OCI-M1 (cell line): ENCODE measurements around the gene DOCK11.
"Not testable (repeated sequence)": the region's sequence is repeated elsewhere in the genome, so short reads cannot be mapped to it uniquely, and the experiment has no call there.

Source experiments
- DNase-seq: peaks from one replicate; lab custom pipeline; 2025; lab: John Stamatoyannopoulos, UW

DOCK11 gene

DNA sequence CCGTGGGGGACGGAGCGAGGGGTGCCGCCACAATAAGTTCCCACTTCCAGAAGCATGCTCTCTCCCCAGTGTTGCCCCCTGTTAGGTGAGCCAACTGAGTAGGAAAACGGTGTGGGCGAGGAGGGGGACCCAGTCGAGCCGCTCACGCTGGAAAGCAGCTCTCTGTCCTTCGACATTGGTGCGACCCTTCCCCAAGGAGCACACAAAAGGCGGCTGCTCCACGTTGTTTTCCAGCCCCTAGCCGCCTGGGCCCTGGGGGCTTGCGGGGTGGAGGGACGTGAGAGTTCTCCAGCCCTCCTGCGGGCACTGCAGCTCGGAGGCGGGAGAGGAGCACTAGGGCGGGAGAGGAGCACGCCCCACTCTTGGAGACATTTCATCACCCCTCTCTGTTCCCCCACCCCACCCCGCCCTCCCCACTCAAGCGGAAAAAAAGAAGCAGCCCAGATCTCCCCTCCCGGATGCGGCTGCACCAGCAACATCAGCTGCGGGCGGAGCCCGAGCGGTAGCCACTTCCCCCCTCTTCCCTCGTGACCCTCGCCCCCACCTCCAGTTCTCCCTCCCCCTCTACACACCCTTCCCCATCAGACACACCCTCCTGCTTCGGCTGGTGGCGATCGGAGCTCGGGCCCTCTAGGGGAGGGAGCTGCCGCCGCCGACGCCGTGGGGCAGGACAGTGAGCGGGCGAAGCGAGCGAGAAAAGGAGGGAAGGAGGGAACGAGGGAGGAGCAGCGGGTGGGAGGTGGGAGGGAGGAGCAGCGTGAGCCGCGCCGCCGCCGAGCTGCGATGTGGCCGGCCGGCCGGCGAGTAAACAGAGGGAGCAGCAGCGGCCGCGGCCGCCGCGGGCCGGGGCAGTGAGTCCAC lies at the start of gene DOCK11:
DOCK11 (plus strand) TSS at position 755 of the 861 bp plus-strand sequence. CDS start 157 bp downstream, outside the sequence.
- peak; percentile 92 for DNase-seq

DNA sequence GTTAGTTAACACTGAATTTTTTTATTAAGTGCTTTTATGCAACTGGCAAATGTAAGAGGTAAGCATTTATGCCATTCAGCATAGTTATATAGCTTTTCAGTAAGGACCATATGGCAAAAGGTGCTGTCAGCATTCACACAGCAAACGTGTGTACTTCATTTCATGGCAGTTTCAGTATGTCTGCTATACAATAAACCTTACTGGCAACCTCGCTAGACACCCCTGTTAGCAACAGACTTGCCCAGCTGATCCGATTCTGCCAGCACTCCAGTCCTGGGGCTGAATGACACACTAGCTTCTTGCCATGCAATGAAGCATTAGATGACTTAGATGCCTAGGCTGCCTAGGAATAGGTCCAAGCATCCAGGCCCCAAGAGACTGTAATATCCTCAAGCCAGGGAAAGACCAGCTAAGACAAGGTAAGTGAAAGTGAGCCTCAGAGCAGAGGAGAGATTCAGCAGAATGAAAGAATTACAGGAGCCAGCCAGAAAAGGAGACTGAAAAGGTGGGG lies 47.3 kb upstream of the DOCK11 start:
- DNase-seq, result no peak

DNA sequence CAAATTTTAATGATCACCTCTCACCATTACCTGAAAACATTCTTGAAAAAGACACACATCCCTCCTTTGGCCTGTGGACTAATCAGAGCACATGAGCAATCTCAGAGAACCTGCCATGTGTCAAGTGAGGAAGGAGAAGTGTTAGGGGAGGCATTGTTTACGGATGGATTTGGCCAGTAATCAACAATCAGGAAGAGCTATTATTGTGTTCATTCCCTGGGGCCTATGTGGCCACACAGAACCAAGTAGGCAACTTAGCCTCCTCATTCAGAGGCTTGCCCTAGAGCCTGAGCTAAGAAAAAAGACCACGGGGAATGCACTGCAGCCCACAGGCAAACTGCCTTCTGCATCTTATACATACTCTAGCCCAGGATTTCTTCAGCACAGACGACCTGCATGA lies 40.6 kb upstream of the DOCK11 start:
- DNase-seq, result no peak

DNA sequence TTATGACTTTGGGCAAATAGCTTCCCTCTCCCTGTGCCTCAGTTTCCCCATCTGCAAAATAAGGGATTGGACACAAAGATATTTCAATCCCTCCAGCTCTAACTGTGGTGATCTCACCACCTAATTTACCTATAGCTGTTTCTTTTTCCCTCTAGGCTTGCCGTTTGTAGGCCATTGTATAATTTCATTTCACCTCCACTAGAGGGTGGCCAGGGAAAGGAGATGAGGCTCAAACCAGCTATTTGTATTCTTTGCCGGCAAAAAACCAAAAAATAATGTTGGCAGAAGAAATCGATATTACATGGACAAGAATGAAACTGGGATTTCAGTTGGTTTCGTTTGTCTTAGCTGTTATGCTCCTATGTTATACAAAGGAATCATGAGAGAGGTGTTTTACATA lies 36.1 kb upstream of the DOCK11 start:
- peak; percentile 65 for DNase-seq

DNA sequence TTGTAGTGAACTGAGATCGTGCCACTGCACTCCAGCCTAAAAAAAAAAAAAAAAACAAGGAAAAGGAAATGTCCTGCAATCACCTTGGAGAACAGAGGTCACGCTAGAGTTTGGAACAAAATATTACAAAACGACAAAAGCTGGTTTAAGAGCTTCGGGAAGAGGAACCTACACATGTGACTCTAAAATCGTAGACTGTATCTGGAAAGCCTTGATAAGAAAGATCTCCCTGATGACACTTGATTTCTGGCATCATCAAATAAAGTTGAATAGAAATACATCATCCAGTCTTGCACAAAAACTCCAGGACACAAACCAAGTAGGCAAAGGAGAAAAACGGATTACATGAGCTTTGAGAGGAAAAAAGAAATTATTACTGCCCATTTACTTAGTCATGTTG lies 31.1 kb upstream of the DOCK11 start:
- DNase-seq, result peak; percentile 36

DNA sequence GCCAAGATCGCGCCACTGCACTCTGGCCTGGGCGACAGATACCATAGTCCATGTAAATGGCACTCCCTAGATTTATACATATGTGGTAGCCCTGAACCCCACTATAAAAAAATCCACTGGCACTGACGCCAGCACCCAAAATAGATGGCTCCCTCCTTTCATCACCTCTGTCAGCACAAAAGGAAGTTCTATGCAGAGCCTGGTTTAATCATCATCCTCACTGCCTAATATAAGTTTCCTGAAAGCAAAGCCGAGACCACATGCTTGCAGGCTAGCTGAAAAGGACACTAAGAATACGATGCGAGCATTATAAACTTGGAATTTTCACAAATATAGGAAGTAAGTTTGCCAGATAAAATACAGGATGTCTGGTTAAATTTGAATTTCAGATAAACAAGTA lies 27.5 kb upstream of the DOCK11 start:
- no peak for DNase-seq

DNA sequence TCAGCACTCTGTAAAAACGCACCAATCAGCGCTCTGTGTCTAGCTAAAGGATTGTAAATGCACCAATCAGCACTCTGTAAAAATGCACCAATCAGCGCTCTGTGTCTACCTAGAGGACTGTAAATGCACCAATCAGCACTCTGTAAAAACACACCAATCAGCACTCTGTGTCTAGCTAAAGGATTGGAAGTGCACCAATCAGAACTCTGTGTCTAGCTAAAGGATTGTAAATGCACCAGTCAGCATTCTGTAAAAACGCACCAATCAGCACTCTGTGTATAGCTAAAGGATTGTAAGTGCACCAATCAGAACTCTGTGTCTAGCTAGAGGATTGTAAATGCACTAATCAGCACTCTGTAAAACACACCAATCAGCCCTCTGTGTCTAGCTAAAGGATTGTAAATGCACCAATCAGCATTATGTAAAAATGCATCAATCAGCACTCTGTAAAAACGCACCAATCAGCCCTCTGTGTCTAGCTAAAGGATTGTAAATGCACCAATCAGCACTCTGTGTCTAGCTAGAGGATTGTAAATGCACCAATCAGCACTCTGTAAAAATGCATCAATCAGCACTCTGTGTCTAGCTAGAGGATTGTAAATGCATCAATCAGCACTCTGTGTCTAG lies 24.8 kb upstream of the DOCK11 start:
- DNase-seq, result not testable (repeated sequence)

DNA sequence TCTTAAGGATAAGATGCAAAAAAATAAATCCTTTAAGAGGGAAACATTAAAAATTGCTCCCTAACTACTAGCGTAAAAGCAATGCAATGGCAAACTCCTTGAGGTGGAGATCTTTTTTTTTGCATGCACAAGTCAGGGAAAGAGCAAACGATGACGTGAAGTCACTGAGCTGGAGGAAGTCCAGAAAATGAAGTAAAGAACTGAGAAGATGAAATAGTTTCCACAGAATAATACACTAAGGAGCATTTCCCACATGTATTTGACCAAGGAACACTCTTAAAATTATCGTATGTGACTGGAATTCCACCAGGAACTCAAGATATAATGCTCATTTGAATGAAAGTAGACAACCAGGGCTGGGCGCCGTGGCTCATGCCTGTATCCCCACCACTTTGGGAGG lies 21.0 kb upstream of the DOCK11 start:
- no peak for DNase-seq

DNA sequence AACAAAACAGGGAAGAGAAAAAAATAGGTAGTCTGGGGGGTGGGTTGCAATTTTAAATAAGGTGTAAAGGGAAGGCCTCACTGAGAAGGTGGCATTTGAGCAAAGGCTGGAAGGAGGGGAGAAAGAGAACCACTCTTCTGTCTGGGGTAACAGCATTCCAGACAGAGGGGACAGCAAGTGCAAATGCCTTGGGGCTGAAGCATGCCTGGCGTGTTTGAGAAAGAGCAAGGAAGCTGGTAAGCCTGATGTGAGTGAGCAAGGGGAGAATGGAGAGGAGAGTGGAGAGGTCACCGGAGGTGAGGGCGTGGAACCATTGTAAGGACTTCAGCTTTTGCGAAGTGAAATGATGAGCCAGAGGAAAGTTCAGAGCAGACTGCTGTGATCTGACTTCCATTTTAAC lies 19.7 kb upstream of the DOCK11 start:
- DNase-seq, result no peak

DNA sequence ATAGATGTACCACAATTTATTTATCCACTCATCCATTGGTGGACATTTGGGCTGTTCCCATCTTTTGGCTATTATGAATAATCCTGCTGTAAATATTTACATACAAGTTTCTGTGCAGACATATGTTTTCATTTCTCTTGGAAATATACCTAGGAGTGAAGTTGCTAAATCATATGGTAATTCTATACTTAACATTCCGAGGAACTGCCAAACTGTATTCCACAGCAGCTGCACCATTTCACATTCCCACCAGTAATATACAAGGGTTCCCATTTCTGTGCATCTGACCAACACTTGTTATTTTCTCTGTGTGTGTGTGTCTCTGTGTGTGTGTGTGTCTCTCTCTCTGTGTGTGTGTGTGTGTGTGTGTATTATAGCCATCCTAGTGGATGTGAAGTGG lies 15.4 kb upstream of the DOCK11 start:
- no peak for DNase-seq

DNA sequence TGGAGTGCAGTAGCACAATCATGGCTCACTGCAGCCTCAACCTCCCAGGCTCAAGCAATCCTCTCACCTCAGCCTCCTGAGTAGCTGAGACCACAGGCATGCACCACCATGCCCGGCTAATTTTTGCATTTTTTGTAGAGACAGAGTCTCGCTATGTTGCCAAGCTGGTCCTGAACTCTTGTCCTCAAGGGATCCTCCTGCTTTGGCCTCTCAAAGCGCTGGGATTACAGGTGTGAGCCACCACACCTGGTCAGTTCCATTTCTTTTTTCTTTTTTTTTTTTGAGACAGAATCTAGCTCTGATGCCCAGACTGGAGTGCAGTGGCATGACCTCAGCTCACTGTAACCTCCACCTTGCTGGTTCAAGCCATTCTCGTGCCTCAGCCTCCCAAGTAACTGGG lies 13.2 kb upstream of the DOCK11 start:
- not testable (repeated sequence) for DNase-seq

DNA sequence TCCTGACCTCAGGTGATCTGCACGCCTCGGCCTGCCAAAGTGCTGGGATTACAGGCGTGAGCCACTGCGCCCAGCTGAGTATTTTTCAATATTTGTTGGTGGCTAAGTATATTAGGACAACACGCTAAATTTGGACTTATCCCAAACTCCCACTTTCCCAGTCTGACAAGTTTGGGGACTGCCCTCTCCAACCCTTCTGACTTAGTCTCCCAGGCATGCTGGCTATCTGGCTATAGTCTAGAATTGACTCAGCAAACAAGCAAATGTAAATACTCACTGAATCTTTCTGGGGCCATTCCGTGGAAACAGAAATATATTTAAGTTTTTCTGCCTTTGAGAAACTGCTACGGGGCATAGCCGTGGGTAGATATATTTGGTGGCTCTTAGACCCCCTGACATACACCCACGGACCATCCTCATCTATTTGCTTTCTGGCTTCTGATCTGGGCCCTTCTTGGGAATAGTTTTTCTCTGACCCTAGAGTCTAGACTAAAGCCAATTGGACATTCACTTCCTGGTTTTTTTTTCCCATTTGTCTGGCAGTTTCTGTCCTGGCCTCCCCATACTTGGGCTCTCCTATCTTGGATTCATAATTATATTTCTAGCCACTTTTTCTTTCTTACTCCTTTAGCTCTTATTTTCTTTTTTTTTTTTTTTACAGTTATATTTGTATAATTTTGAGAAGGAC lies 11.3 kb upstream of the DOCK11 start:
- DNase-seq, result no peak

DNA sequence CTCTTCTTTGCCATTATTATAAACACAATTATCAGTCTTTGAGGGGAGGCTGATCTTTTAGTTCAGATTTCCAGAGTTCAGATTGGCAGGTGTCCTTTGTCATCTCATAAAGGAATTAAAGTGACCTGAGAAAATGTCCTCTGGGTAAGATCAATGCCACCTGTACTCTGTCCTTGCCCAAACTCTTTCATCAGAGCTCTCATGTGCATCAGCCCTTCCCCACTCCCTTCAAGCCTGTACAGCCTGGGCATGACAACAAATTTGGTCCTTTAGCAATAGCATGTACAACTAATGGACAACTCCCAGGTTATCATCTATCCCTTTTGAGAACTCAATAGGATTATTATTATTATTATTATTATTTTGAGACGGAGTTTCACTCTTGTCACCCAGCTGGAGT lies 8.9 kb upstream of the DOCK11 start:
- DNase-seq, result not testable (repeated sequence)

DNA sequence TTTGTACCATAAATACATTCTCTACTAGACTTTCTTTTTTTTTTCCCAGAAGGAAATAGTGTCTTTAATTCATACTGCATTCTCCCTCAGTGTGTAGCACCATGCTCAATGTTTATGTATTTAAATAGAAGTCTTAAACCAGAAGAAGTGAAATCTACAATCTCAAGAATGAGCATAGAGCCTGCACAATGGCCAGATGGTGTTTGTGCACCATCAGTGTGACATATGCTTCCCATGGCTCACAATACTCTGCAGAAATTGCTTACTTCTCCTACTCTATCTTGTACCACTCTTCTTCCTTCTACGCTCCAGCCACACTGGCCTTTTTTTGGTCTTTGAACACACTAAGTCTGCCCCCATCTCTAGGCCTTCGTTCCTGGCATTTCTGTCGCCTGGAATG lies 2.6 kb upstream of the DOCK11 start:
- no peak for DNase-seq

DNA sequence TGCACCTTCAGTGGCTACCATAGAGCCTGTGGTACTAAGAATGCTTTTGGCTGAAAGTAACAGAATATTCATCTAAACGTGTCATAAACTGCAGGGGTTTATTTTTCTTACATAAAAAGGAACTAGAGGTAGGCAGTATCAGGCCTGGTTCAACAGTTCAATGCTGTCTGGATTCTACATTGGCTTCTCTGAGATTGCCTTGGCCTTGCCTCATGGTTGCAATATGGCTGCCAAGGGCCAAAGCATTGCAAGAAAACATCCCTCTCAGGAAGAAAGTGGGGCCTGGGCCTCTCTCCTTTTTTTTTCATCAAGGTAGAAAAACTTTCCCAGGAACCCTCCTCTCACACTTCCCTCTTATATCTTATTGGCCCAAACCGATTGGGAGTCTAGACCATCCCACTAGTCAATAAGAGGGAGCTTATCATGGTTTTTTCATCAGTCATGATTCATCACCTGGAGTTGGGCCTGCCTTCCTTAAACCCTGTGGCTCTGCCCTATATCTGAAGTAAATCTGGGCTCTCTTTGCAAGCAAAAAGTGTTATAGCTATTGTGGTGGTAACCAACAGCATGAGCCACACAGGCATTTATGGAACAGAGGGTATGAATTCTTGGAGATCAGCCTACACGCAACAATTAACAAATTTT lies 1.8 kb upstream of the DOCK11 start:
- DNase-seq, result no peak

DNA sequence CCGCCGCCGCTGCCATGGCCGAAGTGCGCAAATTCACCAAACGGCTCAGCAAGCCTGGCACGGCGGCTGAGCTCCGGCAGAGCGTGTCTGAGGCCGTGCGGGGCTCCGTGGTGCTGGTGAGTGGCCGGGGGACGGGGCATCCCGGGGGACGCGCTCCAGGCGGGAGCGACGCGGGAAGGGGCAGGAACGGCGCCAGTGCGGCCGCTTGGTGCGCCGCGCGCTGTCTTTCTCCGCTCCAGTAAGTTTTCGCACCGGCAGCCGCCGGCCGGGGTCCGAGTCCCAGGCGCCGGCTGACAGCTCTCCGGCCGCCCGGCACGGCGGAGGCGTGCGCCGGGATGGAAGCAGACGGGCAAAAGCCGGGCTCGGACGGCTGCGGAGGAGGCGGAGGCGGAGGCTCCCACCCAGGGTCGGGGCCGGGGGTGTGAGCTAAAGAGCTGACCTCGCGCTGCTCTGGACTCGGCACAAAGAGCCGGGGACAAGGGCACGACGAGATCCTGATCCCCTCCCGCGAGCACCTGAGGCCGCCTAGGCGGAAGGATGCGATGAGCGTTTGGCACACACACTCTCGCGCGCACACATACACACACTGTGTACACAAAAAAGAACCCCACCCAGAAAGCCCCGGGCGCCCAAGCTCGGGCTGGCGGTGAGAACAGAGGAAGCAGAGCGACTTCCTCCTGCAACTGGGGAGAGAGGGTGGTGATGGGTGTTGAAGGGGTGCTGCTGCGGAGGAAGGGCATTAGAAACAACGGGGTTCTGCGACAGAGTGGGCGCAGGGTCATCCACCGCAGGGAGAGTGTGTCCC lies 545 bp downstream of the DOCK11 start:
- DNase-seq, result peak; percentile 66

DNA sequence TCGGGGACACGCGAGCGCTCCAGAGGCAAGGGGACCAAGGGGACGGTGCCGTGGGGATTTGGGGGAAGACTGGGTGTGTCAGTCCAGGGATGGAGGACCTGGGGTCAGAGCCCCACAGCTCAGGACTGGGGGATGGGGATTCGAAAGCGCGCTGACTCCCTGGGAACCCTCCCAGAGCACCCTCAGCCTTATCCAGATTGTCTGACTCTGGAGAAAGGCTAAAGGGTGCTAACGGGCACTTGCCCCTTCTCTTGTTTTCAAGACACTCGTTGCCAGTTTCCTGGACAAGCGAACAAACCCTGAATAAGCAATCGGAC lies 1.1 kb downstream of the DOCK11 start:
- DNase-seq, result peak; percentile 56

DNA sequence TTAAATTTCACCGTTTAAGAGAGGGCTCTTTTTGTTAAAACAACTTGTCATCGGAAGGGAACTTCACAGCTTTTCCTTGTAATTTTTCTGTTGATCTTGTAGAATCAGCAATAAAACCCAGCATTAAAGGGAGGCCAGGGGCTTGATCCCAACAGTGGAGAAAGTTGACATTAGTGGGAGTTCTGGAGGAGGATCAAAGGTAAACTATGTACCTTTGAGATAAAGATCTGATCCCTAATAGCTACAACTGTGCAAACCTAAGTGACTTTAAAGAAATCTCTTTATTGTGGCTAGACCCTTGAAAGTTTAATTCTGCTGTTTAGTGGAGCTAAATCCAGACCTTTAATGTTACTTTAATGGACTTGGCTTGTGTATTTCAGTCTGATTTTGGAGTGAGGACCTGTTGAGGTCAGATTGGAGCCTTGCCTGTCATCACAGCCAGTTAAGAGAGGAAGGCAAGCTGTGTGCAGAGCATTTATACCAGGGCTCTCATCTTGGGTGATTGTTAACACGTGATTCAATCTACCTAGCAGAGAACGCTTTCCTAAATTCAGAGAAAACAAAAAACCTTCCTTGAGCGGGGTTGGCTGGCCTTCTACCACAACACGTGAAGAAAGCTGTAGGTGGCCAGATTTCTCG lies 1.7 kb downstream of the DOCK11 start:
- DNase-seq, result peak; percentile 19

DNA sequence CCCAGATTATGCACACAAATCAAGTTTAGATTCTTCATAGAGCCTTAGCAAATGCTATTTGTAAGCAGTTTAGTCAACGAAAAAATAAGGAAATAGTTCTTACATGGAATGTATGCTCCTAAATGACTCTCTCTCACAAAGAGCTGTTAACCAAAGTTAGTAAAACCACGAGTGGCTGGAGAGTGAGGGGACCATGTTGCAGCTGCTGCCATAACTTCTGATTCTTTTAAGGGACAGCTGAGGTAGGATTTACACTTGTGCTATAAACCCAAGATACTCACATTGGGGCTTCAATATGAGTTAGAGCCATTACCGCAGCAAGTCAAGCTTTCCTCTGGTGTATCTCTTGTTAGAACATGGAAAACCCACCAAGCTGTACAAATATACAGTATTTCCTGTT lies 2.7 kb downstream of the DOCK11 start:
- no peak for DNase-seq

DNA sequence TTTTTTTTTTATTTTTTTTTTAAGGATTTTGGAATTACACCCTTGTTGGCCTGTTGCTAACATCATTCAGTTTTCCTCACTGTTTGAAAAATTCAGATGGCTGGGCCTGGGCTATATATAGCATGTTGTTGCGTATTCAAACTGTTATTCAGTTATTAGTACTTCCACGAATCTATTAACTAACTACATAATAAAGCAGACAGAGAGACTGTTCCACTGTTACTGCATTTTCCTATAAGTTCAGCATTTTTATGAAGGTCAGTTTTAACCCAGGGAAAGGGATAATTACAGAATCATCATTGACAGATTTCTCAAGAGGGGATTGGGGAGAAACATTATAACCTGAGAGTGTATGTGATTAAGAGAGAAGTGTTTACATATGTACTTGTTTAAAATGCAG lies 3.1 kb downstream of the DOCK11 start:
- DNase-seq, result no peak

DNA sequence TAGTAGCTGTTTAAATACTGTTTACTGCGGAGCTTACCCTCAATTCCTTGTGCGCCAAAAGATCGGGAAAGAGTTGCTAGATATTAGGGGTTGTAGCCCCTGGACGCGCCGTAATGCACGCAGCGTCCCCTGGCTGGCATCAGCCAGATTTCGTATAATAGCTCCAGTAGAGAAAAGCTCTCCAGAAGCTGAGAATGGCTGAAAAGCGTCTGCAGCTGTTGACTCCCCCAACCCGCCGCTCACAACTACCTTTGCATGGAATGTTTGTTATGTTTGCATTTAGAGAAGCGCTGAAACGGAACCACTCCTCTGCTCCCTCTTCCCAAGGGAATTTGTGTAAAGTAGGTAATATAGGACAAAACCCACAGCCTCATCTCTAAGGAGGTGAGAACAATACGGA lies 3.7 kb downstream of the DOCK11 start:
- DNase-seq, result no peak
